ENCODE results near the gene NAALADL1. TPM values are rescaled to one million over a fixed set of nuclear protein-coding genes. Genes with fewer than 3 reads are reported as not detected.
A peak's percentile ranks its signal among the peaks of the same experiment; 100 is the strongest.

NAALADL1 gene
- total and polyA plus RNA-seq, 9 of the 15 experiments (the other 6 are each of a cell fraction or from before 2014, with no cell fraction given): 0.06 to 0.72 (median 0.22) TPM; not detected in 4

- Histone ChIP-seq H3K9me3 (replicated peaks; ENCODE audit: control insufficient read depth, insufficient read depth, low read depth, low read length) (no peaks in the 10 kb centered on the region), H4K20me1 (replicated peaks; ENCODE audit: control insufficient read depth, insufficient read depth, low read length) (no peaks in the 10 kb centered on the region), H3K36me3 (ENCODE audit: control insufficient read depth, insufficient read depth, low read length) (no peaks in the 10 kb centered on the region), H3K9me1 (ENCODE audit: control insufficient read depth, insufficient read depth, low read length) (no peaks in the 10 kb centered on the region), H3K27me3 (ENCODE audit: control insufficient read depth in 2 of 2, insufficient read depth in 2 of 2, low read length in 2 of 2) (no peaks in the 10 kb centered on the region; a peak in 2 of 5 replicates), H3K4me1 (replicated peaks in 1 of 2; ENCODE audit: control insufficient read depth in 2 of 2, insufficient read depth in 2 of 2, low read length in 2 of 2) (peaks cover 14 to 30% of the 10 kb centered on the region in 2 experiments; a peak in 4 of 5 replicates), H3K79me2 (ENCODE audit: control insufficient read depth, insufficient read depth, low read length) (no peaks in the 10 kb centered on the region), H3K27ac (ENCODE audit: extremely low read depth, low read depth, low read length) (no peak overlapping the region), H2AFZ (ENCODE audit: low read depth, low read length) (no peak overlapping the region), H3K4me3 (no peak overlapping the region), H3K9ac (ENCODE audit: insufficient read depth in 1 of 2, low read depth in 2 of 2, low read length in 2 of 2) (no peak overlapping the region), H3K4me2 (ENCODE audit: insufficient read depth, low read length) (no peak overlapping the region)
- no TSS peak for BruUV-seq (replicated peaks)
- intact Hi-C loops (cut with micrococcal nuclease): no loop called here
- no peak for TF ChIP-seq PRMT5 (CRISPR knock-in tag; IDR thresholded peaks at IDR 0.05)
- peak; percentile 45 for TF ChIP-seq RBM25 (IDR thresholded peaks at IDR 0.05; ENCODE audit: low read depth, low read length, severe bottlenecking)
- TF ChIP-seq ZFP36 (IDR thresholded peaks at IDR 0.05; ENCODE audit: low read depth, low read length, partially characterized antibody): peak; percentile 58
- DNase-seq (ENCODE audit: extremely low read depth in 1 of 4, low spot score in 3 of 4): no peak
- ChIA-PET POLR2A (interaction anchor here (0.6 kb wide), 2 partner anchors 69 to 678 kb away, joined by 3 read pairs; no protein-coding TSS in a partner anchor), CTCF (ENCODE audit: low intra/inter-chr PET ratio) (no interaction called here)
- 61% methylated on average over 6 of the region's 6 CpGs for WGBS (ENCODE audit: insufficient coverage, low coverage, missing lambda C conversion rate)
- in situ Hi-C loops (cut with MboI): no loop called here
- no peak for ATAC-seq
- FAIRE-seq: no peak
These were observed 1.4 kb downstream of the NAALADL1 start for GRCh38 chr11:65056999-65057398.

- H3K27me3 ChIP-seq (ENCODE audit: control insufficient read depth in 2 of 2, insufficient read depth in 2 of 2, low read length in 2 of 2): no peaks in the 10 kb centered on the region; a peak in 2 of 5 replicates
- no peak overlapping the region for H3K4me3 ChIP-seq
- intact Hi-C loops (cut with micrococcal nuclease) (no loop called here), in situ Hi-C loops (cut with MboI) (no loop called here)
- H4K20me1 ChIP-seq (replicated peaks; ENCODE audit: control insufficient read depth, insufficient read depth, low read length): no peaks in the 10 kb centered on the region
- no peak overlapping the region for H2AFZ ChIP-seq (ENCODE audit: low read depth, low read length)
- 6% methylated on average over 1 of the region's 1 CpG for WGBS (ENCODE audit: insufficient coverage, low coverage, missing lambda C conversion rate)
- ChIA-PET POLR2A (no interaction called here), CTCF (ENCODE audit: low intra/inter-chr PET ratio) (no interaction called here)
- no peaks in the 10 kb centered on the region for H3K9me3 ChIP-seq (replicated peaks; ENCODE audit: control insufficient read depth, insufficient read depth, low read depth, low read length)
- no peak overlapping the region for H3K4me2 ChIP-seq (ENCODE audit: insufficient read depth, low read length)
- H3K9ac ChIP-seq (ENCODE audit: insufficient read depth in 1 of 2, low read depth in 2 of 2, low read length in 2 of 2): no peak overlapping the region
- no peaks in the 10 kb centered on the region for H3K36me3 ChIP-seq (ENCODE audit: control insufficient read depth, insufficient read depth, low read length)
- no peak for FAIRE-seq
- peaks cover 8 to 27% of the 10 kb centered on the region in 2 experiments; a peak in 4 of 5 replicates for H3K4me1 ChIP-seq (replicated peaks in 1 of 2; ENCODE audit: control insufficient read depth in 2 of 2, insufficient read depth in 2 of 2, low read length in 2 of 2)
- no peaks in the 10 kb centered on the region for H3K9me1 ChIP-seq (ENCODE audit: control insufficient read depth, insufficient read depth, low read length)
- no peaks in the 10 kb centered on the region for H3K79me2 ChIP-seq (ENCODE audit: control insufficient read depth, insufficient read depth, low read length)
- no peak for ATAC-seq
- DNase-seq (ENCODE audit: extremely low read depth in 1 of 4, low spot score in 3 of 4): no peak
- H3K27ac ChIP-seq (ENCODE audit: extremely low read depth, low read depth, low read length): no peak overlapping the region
- BruUV-seq (replicated peaks): no TSS peak
- TF ChIP-seq ZNF766 (CRISPR knock-in tag; conservative IDR thresholded peaks at IDR 0.05) (no peak), MTF1 (CRISPR knock-in tag; IDR thresholded peaks at IDR 0.05; ENCODE audit: borderline replicate concordance) (no peak), RFX1 (IDR thresholded peaks at IDR 0.05) (no peak), ZNF512 (tag; IDR thresholded peaks at IDR 0.05) (0 out of 2 replicates have a peak, but pooled peaks have one; percentile 18), ZNF354B (CRISPR knock-in tag; IDR thresholded peaks at IDR 0.05) (no peak), MXI1 (IDR thresholded peaks at IDR 0.05; ENCODE audit: low read depth, low read length) (no peak)
These were observed 2.8 kb downstream of the NAALADL1 start for GRCh38 chr11:65055538-65055937.

Measured in K562 (cell line).